ENCODE results near the gene ILK. TPM values are rescaled to one million over a fixed set of nuclear protein-coding genes. Genes with fewer than 3 reads are reported as not detected.

Gene ILK
- total and polyA plus RNA-seq, 3 donors from 2014 or later: 79.1 to 122 (median 109) TPM

- peaks cover 8% of the 10 kb centered on the region for H3K4me1 ChIP-seq
- TF ChIP-seq CTCF (IDR thresholded peaks at IDR 0.05) (no peak), POLR2A (IDR thresholded peaks at IDR 0.05) (no peak)
- H3K4me3 ChIP-seq: no peak overlapping the region
- DNase-seq: no peak
- intact Hi-C loops (cut with DNase I; ENCODE audit: low total_unique reads): no loop called here
- H3K9me3 ChIP-seq: no peaks in the 10 kb centered on the region
- no peaks in the 10 kb centered on the region for H3K36me3 ChIP-seq (ENCODE audit: low read depth, missing control alignments)
- H3K27ac ChIP-seq: no peak overlapping the region
- 94 to 97% methylated on average over 5 to 14 of the region's 14 CpGs for WGBS, 2 donors
- H3K27me3 ChIP-seq: no peaks in the 10 kb centered on the region
These were observed 13.1 kb downstream of the ILK start for GRCh38 chr11:6616596-6617250.

GRCh38 chr11:6617315-6617781, 13.8 kb downstream of the ILK start:
- Histone ChIP-seq H3K4me3 (no peak overlapping the region), H3K27ac (no peak overlapping the region)
- WGBS, 2 donors: 83 to 100% methylated on average over 3 to 5 of the region's 5 CpGs

GRCh38 chr11:6618117-6619003, 14.8 kb downstream of the ILK start:
- intact Hi-C loops (cut with DNase I; ENCODE audit: low total_unique reads): no loop called here
- DNase-seq: peak; percentile 69

More at GRCh38 chr11:6617315-6617781, 13.8 kb downstream of the ILK start:
- Histone ChIP-seq H3K27me3 (no peaks in the 10 kb centered on the region), H3K9me3 (no peaks in the 10 kb centered on the region), H3K4me1 (peaks cover 8% of the 10 kb centered on the region), H3K36me3 (ENCODE audit: low read depth, missing control alignments) (no peaks in the 10 kb centered on the region)
- intact Hi-C loops (cut with DNase I; ENCODE audit: low total_unique reads): no loop called here
- TF ChIP-seq POLR2A (IDR thresholded peaks at IDR 0.05) (no peak), CTCF (IDR thresholded peaks at IDR 0.05) (no peak)
- no peak for DNase-seq

GRCh38 chr11:6619004-6619745, 15.6 kb downstream of the ILK start, which contains the start of gene TPP1:
Gene TPP1 (minus strand): TSS chr11:6619422. CDS start chr11:6619400, 22 bp downstream.
- Histone ChIP-seq H3K4me1 (no peaks in the 10 kb centered on the region), H3K4me3 (peak within 1 kb of the TSS; percentile 64 to 75), H3K27ac (peak within 1 kb of the TSS; percentile 86 to 87), H3K9me3 (no peaks in the 10 kb centered on the region), H3K36me3 (ENCODE audit: low read depth, missing control alignments) (no peaks in the 10 kb centered on the region), H3K27me3 (no peaks in the 10 kb centered on the region)
- TF ChIP-seq POLR2A (IDR thresholded peaks at IDR 0.05) (peak; percentile 73), CTCF (IDR thresholded peaks at IDR 0.05) (no peak)
- intact Hi-C loops (cut with DNase I; ENCODE audit: low total_unique reads): no loop called here
- peak; percentile 96 for DNase-seq
- 10 to 22% methylated on average over 14 to 16 of the region's 16 CpGs for WGBS, 2 donors

More at GRCh38 chr11:6618117-6619003, 14.8 kb downstream of the ILK start:
- TF ChIP-seq POLR2A (IDR thresholded peaks at IDR 0.05): no peak
- no peak for TF ChIP-seq CTCF (IDR thresholded peaks at IDR 0.05)
- Histone ChIP-seq H3K4me1 (no peaks in the 10 kb centered on the region), H3K9me3 (no peaks in the 10 kb centered on the region), H3K4me3 (peak overlapping the region; percentile 64 to 75), H3K36me3 (ENCODE audit: low read depth, missing control alignments) (no peaks in the 10 kb centered on the region), H3K27ac (peak overlapping the region; percentile 86 to 87), H3K27me3 (no peaks in the 10 kb centered on the region)
- 34 to 58% methylated on average over 13 to 15 of the region's 15 CpGs for WGBS, 2 donors

Measured in testis (tissue), 3 donors.